Stimulated activated effector memory CD8-positive, alpha-beta T cell treated with anti-CD3 and anti-CD28 coated beads, Interleukin-12 subunit alpha, Interleukin-12 subunit beta, amount 100 ng/mL, for 72 hours (primary cell): ENCODE results near the gene ATP1B2.
"Not testable (repeated sequence)": the region's sequence is repeated elsewhere in the genome, so short reads cannot be mapped to it uniquely, and the experiment has no call there.

Experiments
- ATAC-seq: fragments of 150-1000 bp; cut with Tn5 transposase; 2 replicates; pipeline ENCODE4 v1.10.0; 2021
- DNase-seq, 2 donors: peaks; one replicate each; pipeline ENCODE4 v3.0.0; 2021 to 2022; ENCODE audit warnings: low spot score in 2 of 2
- H3K27ac Mint-ChIP-seq: one replicate; pipeline ENCODE4 v1.8.0; 2022; ENCODE audit warnings: mild to moderate bottlenecking, mixed read lengths
- H3K36me3 Mint-ChIP-seq: one replicate; pipeline ENCODE4 v1.8.0; 2022; ENCODE audit warnings: mild to moderate bottlenecking, mixed read lengths
- H3K4me1 Mint-ChIP-seq: one replicate; pipeline ENCODE4 v1.8.0; 2022; ENCODE audit warnings: mixed read lengths
- H3K4me3 Mint-ChIP-seq: one replicate; pipeline ENCODE4 v1.8.0; 2022; ENCODE audit warnings: mild to moderate bottlenecking, mixed read lengths
- H3K9me3 Mint-ChIP-seq: one replicate; pipeline ENCODE4 v1.8.0; 2022; ENCODE audit warnings: mixed read lengths

The ATP1B2 gene

GRCh38 chr17:7650509-7651096 lies at the start of gene ATP1B2:
Gene ATP1B2, plus strand, starts transcription at chr17:7650926. Its CDS starts 593 bp downstream, at chr17:7651519.
- Mint-ChIP-seq H3K4me1 (peaks cover 18% of the 10 kb centered on the region), H3K9me3 (no peaks in the 10 kb centered on the region), H3K4me3 (peak within 1 kb of the TSS; percentile 75), H3K27ac (peak within 1 kb of the TSS; percentile 10), H3K36me3 (no peaks in the 10 kb centered on the region)
- DNase-seq (peak; percentile 42 to 76), ATAC-seq (peak; percentile 86)

GRCh38 chr17:7606280-7606679 lies 44.4 kb upstream of the ATP1B2 start:
- DNase-seq (no peak), ATAC-seq (no peak)
- H3K27ac Mint-ChIP-seq = peak overlapping the region; percentile 5
- H3K4me1 Mint-ChIP-seq = peaks cover 18% of the 10 kb centered on the region
- H3K36me3 Mint-ChIP-seq = peaks cover 63% of the 10 kb centered on the region
- no peaks in the 10 kb centered on the region for H3K9me3 Mint-ChIP-seq
- no peak overlapping the region for H3K4me3 Mint-ChIP-seq

GRCh38 chr17:7610641-7611040 lies 40.1 kb upstream of the ATP1B2 start:
- peaks cover 51% of the 10 kb centered on the region for H3K36me3 Mint-ChIP-seq
- ATAC-seq = no peak
- no peak overlapping the region for H3K4me3 Mint-ChIP-seq
- H3K4me1 Mint-ChIP-seq = peaks cover 45% of the 10 kb centered on the region
- H3K27ac Mint-ChIP-seq = no peak overlapping the region
- no peak for DNase-seq
- no peaks in the 10 kb centered on the region for H3K9me3 Mint-ChIP-seq

GRCh38 chr17:7611635-7612293 lies 39.0 kb upstream of the ATP1B2 start:
- Mint-ChIP-seq H3K9me3 (no peaks in the 10 kb centered on the region), H3K27ac (no peak overlapping the region), H3K4me1 (peaks cover 37% of the 10 kb centered on the region), H3K36me3 (peaks cover 40% of the 10 kb centered on the region), H3K4me3 (peak overlapping the region; percentile 83)
- DNase-seq (no peak), ATAC-seq (no peak)

GRCh38 chr17:7612294-7612640 lies 38.5 kb upstream of the ATP1B2 start:
- H3K9me3 Mint-ChIP-seq = no peaks in the 10 kb centered on the region
- H3K4me1 Mint-ChIP-seq = peaks cover 37% of the 10 kb centered on the region
- DNase-seq = no peak
- ATAC-seq = no peak
- no peak overlapping the region for H3K27ac Mint-ChIP-seq
- H3K36me3 Mint-ChIP-seq = peaks cover 40% of the 10 kb centered on the region
- peak overlapping the region; percentile 83 for H3K4me3 Mint-ChIP-seq

GRCh38 chr17:7613769-7614424 lies 36.8 kb upstream of the ATP1B2 start:
- ATAC-seq = no peak
- DNase-seq = peak in 1 of 2 donors; percentile 54
- peaks cover 37% of the 10 kb centered on the region for H3K4me1 Mint-ChIP-seq
- H3K4me3 Mint-ChIP-seq = peak overlapping the region; percentile 83
- peaks cover 33% of the 10 kb centered on the region for H3K36me3 Mint-ChIP-seq
- H3K9me3 Mint-ChIP-seq = no peaks in the 10 kb centered on the region
- H3K27ac Mint-ChIP-seq = peak overlapping the region; percentile 84

- DNase-seq (peak; percentile 97 to 99), ATAC-seq (peak; percentile 95)
- Mint-ChIP-seq H3K36me3 (peaks cover 33% of the 10 kb centered on the region), H3K4me1 (peaks cover 37% of the 10 kb centered on the region), H3K9me3 (no peaks in the 10 kb centered on the region), H3K27ac (peak within 1 kb of the TSS; percentile 90), H3K4me3 (peak within 1 kb of the TSS; percentile 83)
These were observed 36.1 kb upstream of the ATP1B2 start, which contains the start of gene FXR2 for GRCh38 chr17:7614425-7615264. Gene FXR2, minus strand, starts transcription at chr17:7614897. Its CDS starts 365 bp downstream, at chr17:7614532.

GRCh38 chr17:7615265-7615747 lies 35.4 kb upstream of the ATP1B2 start:
- Mint-ChIP-seq H3K4me1 (peaks cover 36% of the 10 kb centered on the region), H3K4me3 (peak overlapping the region; percentile 83), H3K36me3 (peaks cover 33% of the 10 kb centered on the region), H3K9me3 (no peaks in the 10 kb centered on the region), H3K27ac (peak overlapping the region; percentile 90)
- DNase-seq = no peak
- no peak for ATAC-seq

- DNase-seq = no peak
- no peak overlapping the region for H3K27ac Mint-ChIP-seq
- no peak overlapping the region for H3K4me3 Mint-ChIP-seq
- H3K9me3 Mint-ChIP-seq = no peaks in the 10 kb centered on the region
- ATAC-seq = no peak
- peaks cover 9% of the 10 kb centered on the region for H3K36me3 Mint-ChIP-seq
- peaks cover 5% of the 10 kb centered on the region for H3K4me1 Mint-ChIP-seq
These were observed 32.1 kb upstream of the ATP1B2 start for GRCh38 chr17:7618608-7619007.

- H3K4me3 Mint-ChIP-seq = no peak overlapping the region
- H3K27ac Mint-ChIP-seq = no peak overlapping the region
- no peak for ATAC-seq
- no peaks in the 10 kb centered on the region for H3K9me3 Mint-ChIP-seq
- no peak for DNase-seq
- peaks cover 6% of the 10 kb centered on the region for H3K36me3 Mint-ChIP-seq
- H3K4me1 Mint-ChIP-seq = no peaks in the 10 kb centered on the region
These were observed 29.9 kb upstream of the ATP1B2 start for GRCh38 chr17:7620835-7621234.

- ATAC-seq (no peak), DNase-seq (no peak)
- Mint-ChIP-seq H3K36me3 (peaks cover 18% of the 10 kb centered on the region), H3K4me3 (no peak overlapping the region), H3K4me1 (peaks cover 12% of the 10 kb centered on the region), H3K9me3 (no peaks in the 10 kb centered on the region), H3K27ac (no peak overlapping the region)
These were observed 27.1 kb upstream of the ATP1B2 start for GRCh38 chr17:7623661-7624060.

GRCh38 chr17:7625749-7626148 lies 25.0 kb upstream of the ATP1B2 start:
- not testable (repeated sequence) for H3K9me3 Mint-ChIP-seq, ATAC-seq, DNase-seq, H3K27ac Mint-ChIP-seq
- peaks cover 18% of the 10 kb centered on the region for H3K36me3 Mint-ChIP-seq
- peak overlapping the region; percentile 85 for H3K4me3 Mint-ChIP-seq
- H3K4me1 Mint-ChIP-seq = peaks cover 12% of the 10 kb centered on the region

GRCh38 chr17:7626307-7626706 lies 24.4 kb upstream of the ATP1B2 start:
- ATAC-seq = no peak
- DNase-seq = no peak
- Mint-ChIP-seq H3K4me1 (peaks cover 12% of the 10 kb centered on the region), H3K27ac (no peak overlapping the region), H3K4me3 (peak overlapping the region; percentile 85), H3K36me3 (peaks cover 18% of the 10 kb centered on the region), H3K9me3 (no peaks in the 10 kb centered on the region)

- peak overlapping the region; percentile 85 for H3K4me3 Mint-ChIP-seq
- DNase-seq (no peak), ATAC-seq (no peak)
- H3K36me3 Mint-ChIP-seq = peaks cover 18% of the 10 kb centered on the region
- H3K27ac Mint-ChIP-seq = peak overlapping the region; percentile 78
- peaks cover 12% of the 10 kb centered on the region for H3K4me1 Mint-ChIP-seq
- no peaks in the 10 kb centered on the region for H3K9me3 Mint-ChIP-seq
These were observed 23.8 kb upstream of the ATP1B2 start for GRCh38 chr17:7626956-7627249.
